Sigmoid colon (tissue), 7 donors: ENCODE results near the gene SLC39A11. TPM values are rescaled to one million over a fixed set of nuclear protein-coding genes. Genes with fewer than 3 reads are reported as not detected.

ENCODE experiments used
- DNase-seq: peaks from one replicate; pipeline ENCODE4 v3.0.0-alpha.2; 2019
- H3K27ac ChIP-seq, 4 donors: fragments of 200-600 bp; sonication (generic); one replicate each; pipeline ENCODE4 v1.5.1; 2016 to 2019; ENCODE audit warnings: mild to moderate bottlenecking in 1 of 4
- H3K27me3 ChIP-seq, 3 donors: fragments of 200-600 bp; sonication (generic); one replicate each; pipeline ENCODE4 v1.5.1; 2019; ENCODE audit warnings: mild to moderate bottlenecking in 1 of 3
- H3K36me3 ChIP-seq, 4 donors: fragments of 200-600 bp; sonication (generic); one replicate each; pipeline ENCODE4 v1.5.1; 2016 to 2019
- H3K4me1 ChIP-seq, 4 donors: fragments of 200-600 bp; sonication (generic); one replicate each; pipeline ENCODE4 v1.5.1; 2017 to 2019
- H3K4me3 ChIP-seq, 4 donors: fragments of 200-600 bp; sonication (generic); one replicate each; pipeline ENCODE4 v1.5.1; 2017 to 2019; ENCODE audit warnings: mild to moderate bottlenecking in 2 of 4, moderate library complexity in 1 of 4
- H3K9me3 ChIP-seq, 4 donors: fragments of 200-600 bp in 3 of 4; sonication (generic) in 3 of 4; one replicate each; pipeline versions ENCODE4 v1.5.1 to v1.6.1; 2013 to 2019
- EP300 ChIP-seq, 4 donors: sonication (generic); formaldehyde crosslinking; IDR thresholded peaks; one replicate each; pipeline ENCODE4 v1.6.1; 2017; ENCODE audit warnings: antibody characterized with exemption in 4 of 4
- POLR2A ChIP-seq, 2 donors: fragments of 450-650 bp; IDR thresholded peaks; one replicate each; pipeline ENCODE4 v1.6.1; 2016; ENCODE audit warnings: antibody characterized with exemption in 2 of 2, mild to moderate bottlenecking in 2 of 2, moderate library complexity in 2 of 2
- POLR2AphosphoS5 ChIP-seq, 4 donors: sonication (generic); formaldehyde crosslinking; IDR thresholded peaks; one replicate each; pipeline ENCODE4 v1.6.1; 2017; ENCODE audit warnings: antibody characterized with exemption in 4 of 4
- WGBS, 2 donors: extraction: QIAGEN DNeasy Blood & Tissue Kit; methylation state at CpG; one replicate each; pipeline ENCODE4 v1.1.7; 2013; 5-methylcytosine and 5-hydroxymethylcytosine counted together
- intact Hi-C: fragments of 100-400 bp; cut with DNase I; formaldehyde crosslinking; loops from one replicate; pipeline ENCODE4 v1.15.1; 2023
- polyA plus RNA-seq, 3 donors: library from polyadenylated mRNA; stranded (reverse); fragments of 200-250 nt; gene quantifications; one replicate each; pipeline ENCODE4 v1.2.3, GENCODE V29; 2013
- total RNA-seq, 4 donors: library from RNA; depleted of rRNA; stranded (reverse); fragments of >200 nt; gene quantifications; one replicate each; pipeline ENCODE4 v1.1.0, GENCODE V29; 2016
- TF ChIP-seq, protein P1 (sequence below), 4 experiments: fragments of 450-650 bp in 3 of 4; fragments of 200-600 bp in 1 of 4; IDR thresholded peaks; one replicate each; pipeline ENCODE4 v1.5.1; 2016 to 2019; ENCODE audit warnings: antibody characterized with exemption in 4 of 4, mild to moderate bottlenecking in 3 of 4, moderate library complexity in 2 of 4
- donor health status: healthy with polysubstance abuse.
- donor health status: Bipolar disorder and iron deficiency.
- donor health status: healthy.

SLC39A11 gene
- total and polyA plus RNA-seq, 7 donors = 7.6 to 16.4 (median 8.4) TPM

GRCh38 chr17:73042809-73043685 is 49.4 kb downstream of the SLC39A11 start:
- no peaks in the 10 kb centered on the region for H3K27me3 ChIP-seq
- intact Hi-C loops = no loop called here
- H3K27ac ChIP-seq = no peak overlapping the region
- H3K4me3 ChIP-seq = no peak overlapping the region
- 50 to 72% methylated on average over 7 of the region's 7 CpGs for WGBS, 2 donors
- no peak for TF ChIP-seq POLR2AphosphoS5 (IDR thresholded peaks at IDR 0.05)
- DNase-seq = no peak
- no peaks in the 10 kb centered on the region for H3K9me3 ChIP-seq
- H3K4me1 ChIP-seq = peaks cover 0 to 20% (median 16%) of the 10 kb centered on the region in 4 donors
- H3K36me3 ChIP-seq = no peaks in the 10 kb centered on the region

GRCh38 chr17:73042225-73042624 is 50.3 kb downstream of the SLC39A11 start:
- Histone ChIP-seq H3K4me1 (peaks cover 0 to 20% (median 16%) of the 10 kb centered on the region in 4 donors), H3K27me3 (no peaks in the 10 kb centered on the region), H3K9me3 (no peaks in the 10 kb centered on the region), H3K4me3 (no peak overlapping the region), H3K36me3 (no peaks in the 10 kb centered on the region), H3K27ac (no peak overlapping the region)
- TF ChIP-seq, protein P1, sequence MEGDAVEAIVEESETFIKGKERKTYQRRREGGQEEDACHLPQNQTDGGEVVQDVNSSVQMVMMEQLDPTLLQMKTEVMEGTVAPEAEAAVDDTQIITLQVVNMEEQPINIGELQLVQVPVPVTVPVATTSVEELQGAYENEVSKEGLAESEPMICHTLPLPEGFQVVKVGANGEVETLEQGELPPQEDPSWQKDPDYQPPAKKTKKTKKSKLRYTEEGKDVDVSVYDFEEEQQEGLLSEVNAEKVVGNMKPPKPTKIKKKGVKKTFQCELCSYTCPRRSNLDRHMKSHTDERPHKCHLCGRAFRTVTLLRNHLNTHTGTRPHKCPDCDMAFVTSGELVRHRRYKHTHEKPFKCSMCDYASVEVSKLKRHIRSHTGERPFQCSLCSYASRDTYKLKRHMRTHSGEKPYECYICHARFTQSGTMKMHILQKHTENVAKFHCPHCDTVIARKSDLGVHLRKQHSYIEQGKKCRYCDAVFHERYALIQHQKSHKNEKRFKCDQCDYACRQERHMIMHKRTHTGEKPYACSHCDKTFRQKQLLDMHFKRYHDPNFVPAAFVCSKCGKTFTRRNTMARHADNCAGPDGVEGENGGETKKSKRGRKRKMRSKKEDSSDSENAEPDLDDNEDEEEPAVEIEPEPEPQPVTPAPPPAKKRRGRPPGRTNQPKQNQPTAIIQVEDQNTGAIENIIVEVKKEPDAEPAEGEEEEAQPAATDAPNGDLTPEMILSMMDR (IDR thresholded peaks at IDR 0.05) = no peak
- TF ChIP-seq POLR2A (IDR thresholded peaks at IDR 0.05) (no peak), EP300 (IDR thresholded peaks at IDR 0.05) (no peak), POLR2AphosphoS5 (IDR thresholded peaks at IDR 0.05) (no peak)
- no peak for DNase-seq
- intact Hi-C loops = no loop called here
- 63 to 90% methylated on average over 5 of the region's 5 CpGs for WGBS, 2 donors

- peaks cover 0 to 17% (median 15%) of the 10 kb centered on the region in 4 donors for H3K4me1 ChIP-seq
- no peak for DNase-seq
- H3K4me3 ChIP-seq = no peak overlapping the region
- TF ChIP-seq EP300 (IDR thresholded peaks at IDR 0.05) (no peak), POLR2A (IDR thresholded peaks at IDR 0.05) (no peak), POLR2AphosphoS5 (IDR thresholded peaks at IDR 0.05) (no peak)
- TF ChIP-seq, protein P1 (IDR thresholded peaks at IDR 0.05) = no peak
- intact Hi-C loops = no loop called here
- no peaks in the 10 kb centered on the region for H3K27me3 ChIP-seq
- no peak overlapping the region for H3K27ac ChIP-seq
- no peaks in the 10 kb centered on the region for H3K36me3 ChIP-seq
- H3K9me3 ChIP-seq = no peaks in the 10 kb centered on the region
- WGBS, 2 donors = 95% methylated on average over 9 of the region's 9 CpGs
Observed at GRCh38 chr17:73039282-73039681, 53.2 kb downstream of the SLC39A11 start.

DNA sequence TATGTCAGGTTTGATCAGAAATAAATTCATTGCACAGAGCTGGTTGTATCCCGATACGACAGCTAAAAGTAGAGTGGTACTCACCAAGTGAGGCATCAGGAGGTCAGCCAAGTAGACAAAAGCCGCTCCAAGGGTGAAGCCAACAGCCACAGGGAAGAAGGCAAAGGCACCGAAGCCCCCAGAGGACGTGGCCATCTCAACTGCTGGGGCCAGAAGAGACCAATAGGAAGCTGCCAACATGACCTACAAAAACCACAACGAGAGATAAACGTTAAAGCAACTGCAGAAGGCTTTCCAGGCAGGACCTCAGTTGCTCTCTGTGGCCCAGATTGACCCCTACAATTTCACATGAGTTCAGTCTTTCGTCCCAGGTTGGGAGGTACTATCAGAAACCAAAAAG is 61.0 kb downstream of the SLC39A11 start:
- Histone ChIP-seq H3K27me3 (no peaks in the 10 kb centered on the region), H3K36me3 (peaks cover 0 to 15% (median 2%) of the 10 kb centered on the region in 4 donors), H3K9me3 (no peaks in the 10 kb centered on the region), H3K4me3 (no peak overlapping the region), H3K4me1 (no peaks in the 10 kb centered on the region), H3K27ac (no peak overlapping the region)
- intact Hi-C loops = no loop called here
- WGBS, 2 donors = 93 to 96% methylated on average over 8 of the region's 8 CpGs
- DNase-seq = peak; percentile 3
- TF ChIP-seq POLR2A (IDR thresholded peaks at IDR 0.05) = no peak
- no peak for TF ChIP-seq EP300 (IDR thresholded peaks at IDR 0.05)
- TF ChIP-seq, protein P1 (IDR thresholded peaks at IDR 0.05) = no peak
- no peak for TF ChIP-seq POLR2AphosphoS5 (IDR thresholded peaks at IDR 0.05)

GRCh38 chr17:73030995-73031394 is 61.5 kb downstream of the SLC39A11 start:
- Histone ChIP-seq H3K27me3 (no peaks in the 10 kb centered on the region), H3K9me3 (no peaks in the 10 kb centered on the region), H3K36me3 (peaks cover 0 to 15% (median 2%) of the 10 kb centered on the region in 4 donors), H3K4me1 (no peaks in the 10 kb centered on the region), H3K4me3 (no peak overlapping the region), H3K27ac (no peak overlapping the region)
- peak; percentile 18 for DNase-seq
- 83 to 90% methylated on average over 4 of the region's 4 CpGs for WGBS, 2 donors
- intact Hi-C loops = no loop called here
- TF ChIP-seq, protein P1 (IDR thresholded peaks at IDR 0.05) = no peak
- TF ChIP-seq EP300 (IDR thresholded peaks at IDR 0.05) (no peak), POLR2AphosphoS5 (IDR thresholded peaks at IDR 0.05) (no peak)
